Neural cell (in vitro differentiated cells): ENCODE results near the gene B4GALT2. TPM values are rescaled to one million over a fixed set of nuclear protein-coding genes. Genes with fewer than 3 reads are reported as not detected.

ENCODE experiments used
- H2AFZ ChIP-seq: fragments of 200-600, 300-800 bp; sonication (generic), shearing (Covaris generic); 2 replicates; pipeline ENCODE4 v1.6.0; 2014; ENCODE audit warnings: low read depth, mild to moderate bottlenecking, antibody characterized with exemption, low read length, moderate library complexity
- H3F3A ChIP-seq: fragments of 200-600 bp; shearing (Covaris generic); 2 replicates; pipeline ENCODE4 v1.6.1; 2016; ENCODE audit warnings: mild to moderate bottlenecking, moderate library complexity, mixed read lengths, antibody characterized with exemption, low read length; ENCODE audit not compliant: insufficient read depth, poor library complexity, severe bottlenecking
- H3K27ac ChIP-seq: fragments of 200-600, 300-800 bp; sonication (generic), shearing (Covaris generic); 2 replicates; pipeline ENCODE4 v1.5.1; 2014; ENCODE audit warnings: mild to moderate bottlenecking, low read length, moderate library complexity
- H3K27me3 ChIP-seq: fragments of 300-800, 200-600 bp; sonication (generic), shearing (Covaris generic); 2 replicates; pipeline ENCODE4 v1.6.0; 2014; ENCODE audit warnings: mild to moderate bottlenecking, low read depth, low read length, moderate library complexity; ENCODE audit not compliant: insufficient read depth
- H3K36me3 ChIP-seq: fragments of 300-800, 200-600 bp; sonication (generic), shearing (Covaris generic); 2 replicates; pipeline ENCODE4 v1.5.1; 2014; ENCODE audit warnings: mild to moderate bottlenecking, antibody characterized with exemption, low read length, moderate library complexity; ENCODE audit not compliant: insufficient read depth
- H3K4me2 ChIP-seq: fragments of 300-800, 200-600 bp; sonication (generic), shearing (Covaris generic); 2 replicates; pipeline ENCODE4 v1.6.0; 2014; ENCODE audit warnings: mild to moderate bottlenecking, low read length
- H3K4me3 ChIP-seq: fragments of 300-800, 200-600 bp; sonication (generic), shearing (Covaris generic); 2 replicates; pipeline ENCODE4 v1.5.1; 2014; ENCODE audit warnings: mild to moderate bottlenecking, low read length, moderate library complexity
- H3K79me2 ChIP-seq: fragments of 200-600 bp; shearing (Covaris generic); replicated peaks from 2 replicates; pipeline ENCODE4 v1.6.0; 2014; ENCODE audit warnings: mild to moderate bottlenecking, low read length, moderate library complexity; ENCODE audit not compliant: insufficient read depth
- H3K9ac ChIP-seq: fragments of 300-800, 200-600 bp; sonication (generic), shearing (Covaris generic); 2 replicates; pipeline ENCODE4 v1.6.1; 2016; ENCODE audit warnings: mild to moderate bottlenecking, low read length, mixed read lengths
- H3K9me2 ChIP-seq: fragments of 200-600 bp; shearing (Covaris generic); 2 replicates; pipeline ENCODE4 v1.6.1; 2016; ENCODE audit warnings: mild to moderate bottlenecking, low read length, mixed read lengths; ENCODE audit not compliant: insufficient read depth
- H3K9me3 ChIP-seq: fragments of 200-600, 300-800 bp; sonication (generic), shearing (Covaris generic); 2 replicates; pipeline ENCODE4 v1.6.1; 2016; ENCODE audit warnings: mild to moderate bottlenecking, mixed run types, low read length, moderate library complexity, mixed read lengths
- H4K20me1 ChIP-seq: fragments of 200-600 bp; shearing (Covaris generic); 2 replicates; pipeline ENCODE4 v1.6.1; 2016; ENCODE audit warnings: mild to moderate bottlenecking, mixed run types; ENCODE audit not compliant: insufficient read depth
- CTCF ChIP-seq: fragments of 450-650 bp; IDR thresholded peaks from 2 replicates; pipeline ENCODE4 v1.5.1; 2014; ENCODE audit warnings: antibody characterized with exemption, mild to moderate bottlenecking, moderate library complexity; ENCODE audit not compliant: poor library complexity, severe bottlenecking
- EP300 ChIP-seq: fragments of 450-650 bp; conservative IDR thresholded peaks from 2 replicates; pipeline ENCODE4 v1.6.1; 2014; ENCODE audit warnings: antibody characterized with exemption, mild to moderate bottlenecking, moderate library complexity; ENCODE audit not compliant: poor library complexity, severe bottlenecking
- EZH2 ChIP-seq: fragments of 200-600, 300-800 bp; shearing (Covaris generic), sonication (generic); IDR thresholded peaks from 2 replicates; pipeline ENCODE4 v1.6.1; 2014; ENCODE audit warnings: antibody characterized with exemption, low read length, borderline replicate concordance, mild to moderate bottlenecking; ENCODE audit not compliant: insufficient read depth, poor library complexity, severe bottlenecking
- MXI1 ChIP-seq: fragments of 450-650 bp; conservative IDR thresholded peaks from 2 replicates; pipeline ENCODE4 v1.6.1; 2014; ENCODE audit warnings: antibody characterized with exemption, mild to moderate bottlenecking; ENCODE audit not compliant: poor library complexity, severe bottlenecking
- POLR2AphosphoS5 ChIP-seq: IDR thresholded peaks from 2 replicates; pipeline ENCODE4 v1.6.1; 2012
- RAD21 ChIP-seq: fragments of 450-650 bp; conservative IDR thresholded peaks from 2 replicates; pipeline ENCODE4 v1.6.1; 2014; ENCODE audit warnings: antibody characterized with exemption, mild to moderate bottlenecking, moderate library complexity
- REST ChIP-seq: IDR thresholded peaks from 2 replicates; pipeline ENCODE4 v1.6.1; 2012; ENCODE audit warnings: borderline replicate concordance
- SMC3 ChIP-seq: fragments of 450-650 bp; conservative IDR thresholded peaks from 2 replicates; pipeline ENCODE4 v1.6.1; 2014; ENCODE audit warnings: antibody characterized with exemption, mild to moderate bottlenecking, moderate library complexity; ENCODE audit not compliant: poor library complexity
- TAF1 ChIP-seq: IDR thresholded peaks from 2 replicates; pipeline ENCODE4 v1.6.1; 2012; ENCODE audit warnings: low read depth
- polyA plus RNA-seq: library from polyadenylated mRNA; depleted of rRNA; stranded (reverse); fragments of >200 nt; gene quantifications from 2 replicates; pipeline ENCODE4 v1.2.3, GENCODE V29; 2014

The B4GALT2 gene
- polyA plus RNA-seq, 1 donor from 2014 or later: 129 TPM

DNA sequence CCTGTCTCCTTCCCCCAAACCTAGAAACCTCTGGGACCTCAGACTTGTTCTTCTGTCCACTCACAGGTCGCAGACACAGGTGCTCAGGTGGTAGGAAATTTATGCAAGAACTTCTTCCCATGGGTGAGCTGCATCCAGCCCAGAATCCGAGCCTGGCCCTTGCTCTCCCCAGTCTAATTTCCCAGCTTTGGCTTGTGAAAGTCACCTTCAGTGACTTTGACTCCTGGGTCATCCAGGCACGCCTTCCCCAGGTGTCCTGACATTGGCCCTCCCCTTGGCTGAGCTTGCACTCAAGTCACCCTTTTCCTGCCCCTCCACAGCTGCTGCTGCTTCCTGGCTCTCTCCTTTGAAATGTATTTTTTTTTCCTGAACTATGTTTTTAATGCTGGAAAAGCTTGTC, 25.6 kb upstream of the B4GALT2 start:
- H3K4me3 ChIP-seq: peak overlapping the region; percentile 78
- no peaks in the 10 kb centered on the region for H3K27me3 ChIP-seq
- H2AFZ ChIP-seq: peak overlapping the region; percentile 6
- TF ChIP-seq EZH2 (no peak), REST (no peak), SMC3 (no peak), CTCF (no peak), TAF1 (no peak), EP300 (no peak), POLR2AphosphoS5 (no peak), MXI1 (no peak), RAD21 (no peak)
- H3K4me2 ChIP-seq: peak overlapping the region; percentile 95
- peak overlapping the region; percentile 86 for H3K9ac ChIP-seq
- peaks cover 46% of the 10 kb centered on the region for H3K79me2 ChIP-seq
- no peaks in the 10 kb centered on the region for H4K20me1 ChIP-seq
- no peaks in the 10 kb centered on the region for H3K9me3 ChIP-seq
- H3K27ac ChIP-seq: peak overlapping the region; percentile 99
- H3F3A ChIP-seq: no peaks in the 10 kb centered on the region
- H3K9me2 ChIP-seq: no peaks in the 10 kb centered on the region
- peaks cover 8% of the 10 kb centered on the region for H3K36me3 ChIP-seq

- H3K9ac ChIP-seq: peak overlapping the region; percentile 86
- H3K4me3 ChIP-seq: peak overlapping the region; percentile 78
- no peaks in the 10 kb centered on the region for H4K20me1 ChIP-seq
- peak overlapping the region; percentile 99 for H3K27ac ChIP-seq
- H3F3A ChIP-seq: no peaks in the 10 kb centered on the region
- no peaks in the 10 kb centered on the region for H3K27me3 ChIP-seq
- no peaks in the 10 kb centered on the region for H3K9me3 ChIP-seq
- no peaks in the 10 kb centered on the region for H3K9me2 ChIP-seq
- H3K36me3 ChIP-seq: peaks cover 14% of the 10 kb centered on the region
- TF ChIP-seq EP300 (no peak), REST (no peak), SMC3 (no peak), EZH2 (no peak), POLR2AphosphoS5 (no peak), TAF1 (no peak), CTCF (no peak), RAD21 (no peak), MXI1 (no peak)
- no peak overlapping the region for H2AFZ ChIP-seq
- peak overlapping the region; percentile 95 for H3K4me2 ChIP-seq
- H3K79me2 ChIP-seq: peaks cover 42% of the 10 kb centered on the region
Measured at GRCh38 chr1:43954036-43954435, 25.0 kb upstream of the B4GALT2 start.
